GM12892 (cell line): ENCODE data around the gene ARHGEF10L.

Experiments
- DNase-seq: peaks from one replicate; pipeline ENCODE4 v3.0.0; 2011; ENCODE audit not compliant: insufficient read length
- FAIRE-seq: peaks from 2 replicates; lab custom pipeline; 2011; peaks lifted over from hg19 to GRCh38; lab: Jason Lieb, UNC
- POLR2A ChIP-seq: IDR thresholded peaks from 2 replicates; pipeline ENCODE4 v1.6.1; 2011; ENCODE audit warnings: low read depth, low read length, control low read depth
- POLR2AphosphoS5 ChIP-seq: IDR thresholded peaks from 2 replicates; pipeline ENCODE4 v1.6.1; 2011; ENCODE audit warnings: low read depth, low read length, control low read depth
- TAF1 ChIP-seq: IDR thresholded peaks from 2 replicates; pipeline ENCODE4 v1.6.1; 2011; ENCODE audit warnings: low read depth, mild to moderate bottlenecking, control low read depth, low read length, borderline replicate concordance

Gene ARHGEF10L

GRCh38 chr1:17544776-17545350, 5.4 kb downstream of the ARHGEF10L start:
- no peak for FAIRE-seq
- TF ChIP-seq POLR2AphosphoS5 = no peak
- TF ChIP-seq TAF1 = no peak
- TF ChIP-seq POLR2A = no peak
- no peak for DNase-seq

GRCh38 chr1:17545356-17545755, 5.9 kb downstream of the ARHGEF10L start:
- TF ChIP-seq POLR2AphosphoS5 (no peak), POLR2A (no peak), TAF1 (no peak)
- DNase-seq (no peak), FAIRE-seq (no peak)

GRCh38 chr1:17546946-17547670, 7.6 kb downstream of the ARHGEF10L start:
- TF ChIP-seq POLR2A (no peak), TAF1 (no peak), POLR2AphosphoS5 (no peak)

GRCh38 chr1:17549384-17549783, 9.9 kb downstream of the ARHGEF10L start:
- FAIRE-seq = no peak
- no peak for TF ChIP-seq TAF1
- TF ChIP-seq POLR2AphosphoS5 = no peak
- no peak for TF ChIP-seq POLR2A
- DNase-seq = no peak

More at GRCh38 chr1:17546946-17547670, 7.6 kb downstream of the ARHGEF10L start:
- no peak for DNase-seq
- FAIRE-seq = no peak

- no peak for TF ChIP-seq POLR2AphosphoS5
- no peak for TF ChIP-seq POLR2A
- no peak for TF ChIP-seq TAF1
- DNase-seq = no peak
These were observed 11.5 kb downstream of the ARHGEF10L start for GRCh38 chr1:17550729-17551584.

GRCh38 chr1:17551755-17552234, 12.3 kb downstream of the ARHGEF10L start:
- FAIRE-seq = no peak
- TF ChIP-seq TAF1 = no peak
- no peak for TF ChIP-seq POLR2AphosphoS5
- no peak for TF ChIP-seq POLR2A
- no peak for DNase-seq

More at GRCh38 chr1:17550729-17551584, 11.5 kb downstream of the ARHGEF10L start:
- FAIRE-seq = no peak

GRCh38 chr1:17553975-17554700, 14.6 kb downstream of the ARHGEF10L start:
- DNase-seq = no peak
- TF ChIP-seq POLR2A (no peak), TAF1 (no peak), POLR2AphosphoS5 (no peak)
- no peak for FAIRE-seq

- TF ChIP-seq POLR2A (no peak), POLR2AphosphoS5 (no peak), TAF1 (no peak)
- DNase-seq = no peak
- no peak for FAIRE-seq
These were observed 15.5 kb downstream of the ARHGEF10L start for GRCh38 chr1:17554954-17555353.

GRCh38 chr1:17557986-17558385, 18.5 kb downstream of the ARHGEF10L start:
- TF ChIP-seq POLR2AphosphoS5 (no peak), POLR2A (no peak), TAF1 (no peak)
- FAIRE-seq = no peak
- DNase-seq = no peak

GRCh38 chr1:17558541-17558940, 19.0 kb downstream of the ARHGEF10L start:
- no peak for DNase-seq
- TF ChIP-seq POLR2A (no peak), TAF1 (no peak), POLR2AphosphoS5 (no peak)
- no peak for FAIRE-seq

- DNase-seq (no peak), FAIRE-seq (no peak)
- TF ChIP-seq POLR2A (no peak), TAF1 (no peak), POLR2AphosphoS5 (no peak)
These were observed 19.6 kb downstream of the ARHGEF10L start for GRCh38 chr1:17558954-17559614.
